ENCODE results near the gene CXCL5. TPM values are rescaled to one million over a fixed set of nuclear protein-coding genes. Genes with fewer than 3 reads are reported as not detected.

Gene CXCL5
- total and polyA plus RNA-seq, 8 donors = 1.3 to 40.1 (median 13.1) TPM; not detected in 2

DNA sequence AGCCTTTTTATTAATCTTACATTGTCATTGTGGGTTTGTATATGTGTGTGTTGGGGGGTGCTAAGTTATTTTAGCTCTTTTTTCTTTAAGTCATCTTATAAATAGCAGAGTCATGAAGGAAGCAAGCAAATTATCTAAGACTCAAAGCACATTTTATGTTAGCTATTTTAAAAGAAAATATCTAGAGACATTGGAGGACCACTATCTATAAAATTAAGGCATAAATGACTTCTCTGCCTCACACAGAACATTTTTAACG is 6.8 kb downstream of the CXCL5 start:
- TF ChIP-seq EP300 (IDR thresholded peaks at IDR 0.05) = no peak
- TF ChIP-seq, protein P1, sequence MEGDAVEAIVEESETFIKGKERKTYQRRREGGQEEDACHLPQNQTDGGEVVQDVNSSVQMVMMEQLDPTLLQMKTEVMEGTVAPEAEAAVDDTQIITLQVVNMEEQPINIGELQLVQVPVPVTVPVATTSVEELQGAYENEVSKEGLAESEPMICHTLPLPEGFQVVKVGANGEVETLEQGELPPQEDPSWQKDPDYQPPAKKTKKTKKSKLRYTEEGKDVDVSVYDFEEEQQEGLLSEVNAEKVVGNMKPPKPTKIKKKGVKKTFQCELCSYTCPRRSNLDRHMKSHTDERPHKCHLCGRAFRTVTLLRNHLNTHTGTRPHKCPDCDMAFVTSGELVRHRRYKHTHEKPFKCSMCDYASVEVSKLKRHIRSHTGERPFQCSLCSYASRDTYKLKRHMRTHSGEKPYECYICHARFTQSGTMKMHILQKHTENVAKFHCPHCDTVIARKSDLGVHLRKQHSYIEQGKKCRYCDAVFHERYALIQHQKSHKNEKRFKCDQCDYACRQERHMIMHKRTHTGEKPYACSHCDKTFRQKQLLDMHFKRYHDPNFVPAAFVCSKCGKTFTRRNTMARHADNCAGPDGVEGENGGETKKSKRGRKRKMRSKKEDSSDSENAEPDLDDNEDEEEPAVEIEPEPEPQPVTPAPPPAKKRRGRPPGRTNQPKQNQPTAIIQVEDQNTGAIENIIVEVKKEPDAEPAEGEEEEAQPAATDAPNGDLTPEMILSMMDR (IDR thresholded peaks at IDR 0.05) = no peak
- no peak for TF ChIP-seq POLR2A (IDR thresholded peaks at IDR 0.05)
- TF ChIP-seq POLR2AphosphoS5 (IDR thresholded peaks at IDR 0.05) = no peak
- intact Hi-C loops (cut with DNase I; ENCODE audit: low total_unique reads) = no loop called here

DNA sequence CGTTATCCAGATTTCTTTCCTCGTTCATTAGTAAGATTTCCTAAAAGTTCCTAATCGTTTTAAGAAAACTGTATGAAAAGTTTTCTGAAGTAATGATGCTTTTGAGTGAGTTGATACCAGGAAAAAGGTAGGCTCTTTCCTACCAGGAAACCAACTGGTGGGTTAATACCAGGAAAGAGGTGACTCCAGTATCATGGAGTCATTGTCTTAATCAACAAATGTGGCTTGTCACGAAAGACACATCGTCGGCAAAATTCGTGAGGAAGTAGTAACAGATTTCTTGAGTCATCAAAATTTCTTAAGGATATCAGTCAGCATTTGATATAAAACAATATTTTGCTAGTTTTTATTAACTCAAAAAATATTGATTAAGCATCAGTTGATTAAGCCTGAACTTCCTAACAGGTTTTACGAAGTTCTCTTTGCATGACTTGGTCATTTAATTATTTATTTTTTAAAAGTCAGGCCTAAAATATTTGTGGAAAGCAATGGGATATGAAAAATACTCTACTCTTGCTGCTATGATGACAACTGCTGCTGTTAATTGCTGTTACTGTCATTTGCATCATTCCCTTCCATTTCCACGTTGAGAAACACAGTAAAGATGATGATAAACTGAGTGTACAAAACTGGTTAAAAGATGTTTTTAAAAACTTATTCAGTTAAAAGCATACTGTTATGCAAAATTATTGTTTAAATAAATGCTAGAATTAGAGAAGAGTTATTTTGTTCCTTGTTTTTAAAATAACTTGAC is 7.3 kb downstream of the CXCL5 start:
- DNase-seq = no peak
- WGBS, 5 donors = 87 to 95% (median 91%) methylated on average over 9 of the region's 9 CpGs
- H3K27ac ChIP-seq = no peak overlapping the region
- H3K36me3 ChIP-seq = no peaks in the 10 kb centered on the region
- TF ChIP-seq, protein P1 (IDR thresholded peaks at IDR 0.05) = no peak
- TF ChIP-seq POLR2A (IDR thresholded peaks at IDR 0.05) (no peak), EP300 (IDR thresholded peaks at IDR 0.05) (no peak), POLR2AphosphoS5 (IDR thresholded peaks at IDR 0.05) (no peak)
- no peak overlapping the region for H3K4me3 ChIP-seq
- H3K9me3 ChIP-seq = no peaks in the 10 kb centered on the region
- no peaks in the 10 kb centered on the region for H3K27me3 ChIP-seq
- peaks cover 0 to 15% (median 0%) of the 10 kb centered on the region in 4 donors for H3K4me1 ChIP-seq
- intact Hi-C loops (cut with DNase I; ENCODE audit: low total_unique reads) = no loop called here

More for the DNA sequence above, 6.8 kb downstream of the CXCL5 start:
- H3K4me3 ChIP-seq = no peak overlapping the region
- H3K27me3 ChIP-seq = no peaks in the 10 kb centered on the region
- peaks cover 0 to 15% (median 0%) of the 10 kb centered on the region in 4 donors for H3K4me1 ChIP-seq
- H3K36me3 ChIP-seq = no peaks in the 10 kb centered on the region
- H3K9me3 ChIP-seq = no peaks in the 10 kb centered on the region
- H3K27ac ChIP-seq = no peak overlapping the region
- DNase-seq = no peak
- WGBS, 5 donors = 86 to 98% (median 95%) methylated on average over 1 of the region's 1 CpG

DNA sequence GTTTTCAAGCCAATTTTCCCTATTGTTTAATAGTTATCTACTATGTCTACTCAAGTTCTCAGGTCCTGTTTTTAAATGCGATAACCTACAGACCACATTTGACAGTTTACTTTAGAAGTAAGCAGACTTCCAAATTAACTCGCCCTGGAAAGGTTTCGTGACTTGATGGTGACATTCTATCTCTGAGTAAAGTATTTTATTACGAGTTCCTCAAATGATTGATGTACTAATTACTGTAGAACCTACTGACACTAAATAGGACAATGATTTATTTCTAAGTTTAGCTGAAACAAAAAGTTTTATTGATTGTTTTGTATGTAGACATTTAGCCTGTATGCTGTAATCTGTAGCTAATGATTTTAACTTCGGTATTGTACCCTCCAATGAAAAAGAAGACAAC is 8.5 kb downstream of the CXCL5 start:
- peaks cover 0 to 15% (median 0%) of the 10 kb centered on the region in 4 donors for H3K4me1 ChIP-seq
- H3K4me3 ChIP-seq = no peak overlapping the region
- DNase-seq = no peak
- no peak overlapping the region for H3K27ac ChIP-seq
- no peaks in the 10 kb centered on the region for H3K36me3 ChIP-seq
- no peaks in the 10 kb centered on the region for H3K9me3 ChIP-seq
- intact Hi-C loops (cut with DNase I; ENCODE audit: low total_unique reads) = no loop called here
- no peak for TF ChIP-seq EP300 (IDR thresholded peaks at IDR 0.05)
- no peak for TF ChIP-seq POLR2AphosphoS5 (IDR thresholded peaks at IDR 0.05)
- TF ChIP-seq POLR2A (IDR thresholded peaks at IDR 0.05) = no peak
- TF ChIP-seq, protein P1 (IDR thresholded peaks at IDR 0.05) = no peak
- WGBS, 5 donors = 26 to 56% (median 39%) methylated on average over 5 of the region's 5 CpGs
- no peaks in the 10 kb centered on the region for H3K27me3 ChIP-seq

DNA sequence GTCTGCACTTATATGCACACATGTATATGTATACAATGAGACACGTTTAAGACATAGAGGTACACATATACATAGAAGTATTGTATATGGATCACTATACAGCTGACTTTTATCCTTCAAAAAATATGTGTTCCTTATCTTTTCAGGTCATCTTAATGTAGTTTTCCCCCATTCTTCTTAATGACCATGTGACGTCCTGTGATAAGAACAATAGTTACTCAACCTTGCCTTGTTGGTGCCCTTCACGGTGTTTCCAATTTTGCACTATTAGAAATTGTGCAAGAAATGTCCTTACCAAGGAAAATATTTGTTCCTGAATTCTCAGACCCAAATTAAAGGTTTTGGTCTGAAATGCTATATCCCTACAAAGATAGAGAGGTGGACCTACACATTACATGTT is 9.4 kb downstream of the CXCL5 start:
- no peak overlapping the region for H3K27ac ChIP-seq
- TF ChIP-seq POLR2A (IDR thresholded peaks at IDR 0.05) = no peak
- TF ChIP-seq POLR2AphosphoS5 (IDR thresholded peaks at IDR 0.05) = no peak
- TF ChIP-seq, protein P1 (IDR thresholded peaks at IDR 0.05) = no peak
- no peak for TF ChIP-seq EP300 (IDR thresholded peaks at IDR 0.05)
- WGBS, 5 donors = 40 to 58% (median 47%) methylated on average over 3 of the region's 3 CpGs
- peaks cover 0 to 15% (median 0%) of the 10 kb centered on the region in 4 donors for H3K4me1 ChIP-seq
- H3K36me3 ChIP-seq = no peaks in the 10 kb centered on the region
- intact Hi-C loops (cut with DNase I; ENCODE audit: low total_unique reads) = no loop called here
- DNase-seq = no peak
- H3K27me3 ChIP-seq = no peaks in the 10 kb centered on the region
- H3K4me3 ChIP-seq = no peak overlapping the region
- H3K9me3 ChIP-seq = no peaks in the 10 kb centered on the region
